ENCODE measurements around the gene PASK.

PASK gene

DNA sequence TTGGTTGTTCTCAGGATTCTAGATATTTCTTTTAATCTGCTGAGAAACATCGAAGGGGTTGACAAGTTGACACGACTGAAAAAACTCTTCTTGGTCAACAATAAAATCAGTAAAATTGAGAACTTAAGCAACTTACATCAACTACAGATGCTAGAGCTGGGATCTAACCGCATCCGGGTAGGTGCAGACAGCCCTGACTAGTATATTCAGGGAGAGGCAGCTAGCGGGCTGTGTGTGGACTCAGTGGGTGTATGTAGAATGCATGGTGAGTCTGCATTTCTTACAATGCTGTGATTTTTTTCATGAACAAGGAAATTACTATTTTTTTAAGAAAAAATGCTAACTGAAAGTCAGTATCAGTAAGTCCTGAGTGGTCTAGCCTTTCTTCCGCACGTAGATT, 11.0 kb upstream of the PASK start:
- Mint-ChIP-seq H3K9me3 (no peaks in the 10 kb centered on the region), H3K4me3 (no peak overlapping the region), H3K36me3 (ENCODE audit: low read depth) (peaks cover 25% of the 10 kb centered on the region), H3K27me3 (ENCODE audit: low read depth) (no peaks in the 10 kb centered on the region), H3K4me1 (no peaks in the 10 kb centered on the region), H3K27ac (no peak overlapping the region)
- TF ChIP-seq, protein P1, sequence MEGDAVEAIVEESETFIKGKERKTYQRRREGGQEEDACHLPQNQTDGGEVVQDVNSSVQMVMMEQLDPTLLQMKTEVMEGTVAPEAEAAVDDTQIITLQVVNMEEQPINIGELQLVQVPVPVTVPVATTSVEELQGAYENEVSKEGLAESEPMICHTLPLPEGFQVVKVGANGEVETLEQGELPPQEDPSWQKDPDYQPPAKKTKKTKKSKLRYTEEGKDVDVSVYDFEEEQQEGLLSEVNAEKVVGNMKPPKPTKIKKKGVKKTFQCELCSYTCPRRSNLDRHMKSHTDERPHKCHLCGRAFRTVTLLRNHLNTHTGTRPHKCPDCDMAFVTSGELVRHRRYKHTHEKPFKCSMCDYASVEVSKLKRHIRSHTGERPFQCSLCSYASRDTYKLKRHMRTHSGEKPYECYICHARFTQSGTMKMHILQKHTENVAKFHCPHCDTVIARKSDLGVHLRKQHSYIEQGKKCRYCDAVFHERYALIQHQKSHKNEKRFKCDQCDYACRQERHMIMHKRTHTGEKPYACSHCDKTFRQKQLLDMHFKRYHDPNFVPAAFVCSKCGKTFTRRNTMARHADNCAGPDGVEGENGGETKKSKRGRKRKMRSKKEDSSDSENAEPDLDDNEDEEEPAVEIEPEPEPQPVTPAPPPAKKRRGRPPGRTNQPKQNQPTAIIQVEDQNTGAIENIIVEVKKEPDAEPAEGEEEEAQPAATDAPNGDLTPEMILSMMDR (IDR thresholded peaks at IDR 0.05; ENCODE audit: unreplicated experiment in 3 of 3), result no peak

DNA sequence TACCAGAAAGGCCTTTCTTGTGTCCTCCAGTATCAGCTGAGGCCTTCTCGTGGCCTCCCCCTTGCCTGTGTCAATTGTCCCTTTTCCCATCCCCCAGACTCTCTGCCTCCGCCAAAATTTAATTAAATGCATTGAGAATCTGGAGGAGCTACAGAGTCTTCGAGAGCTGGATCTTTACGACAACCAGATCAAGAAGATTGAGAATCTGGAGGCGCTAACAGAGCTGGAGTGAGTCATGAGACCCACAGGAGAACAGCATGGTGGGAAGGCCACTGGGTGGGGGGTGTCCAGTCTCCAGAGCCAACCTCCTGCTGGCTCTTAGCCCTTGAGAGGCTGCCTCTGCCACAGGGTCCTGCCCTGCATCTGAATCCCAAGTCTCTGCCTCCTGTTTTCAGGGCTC, 9.8 kb upstream of the PASK start:
- no peak overlapping the region for H3K4me3 Mint-ChIP-seq
- TF ChIP-seq, protein P1 (IDR thresholded peaks at IDR 0.05; ENCODE audit: unreplicated experiment in 3 of 3), result no peak
- no peak overlapping the region for H3K27ac Mint-ChIP-seq
- no peaks in the 10 kb centered on the region for H3K4me1 Mint-ChIP-seq
- no peaks in the 10 kb centered on the region for H3K27me3 Mint-ChIP-seq (ENCODE audit: low read depth)
- H3K9me3 Mint-ChIP-seq, result no peaks in the 10 kb centered on the region
- H3K36me3 Mint-ChIP-seq (ENCODE audit: low read depth), result peaks cover 22% of the 10 kb centered on the region

DNA sequence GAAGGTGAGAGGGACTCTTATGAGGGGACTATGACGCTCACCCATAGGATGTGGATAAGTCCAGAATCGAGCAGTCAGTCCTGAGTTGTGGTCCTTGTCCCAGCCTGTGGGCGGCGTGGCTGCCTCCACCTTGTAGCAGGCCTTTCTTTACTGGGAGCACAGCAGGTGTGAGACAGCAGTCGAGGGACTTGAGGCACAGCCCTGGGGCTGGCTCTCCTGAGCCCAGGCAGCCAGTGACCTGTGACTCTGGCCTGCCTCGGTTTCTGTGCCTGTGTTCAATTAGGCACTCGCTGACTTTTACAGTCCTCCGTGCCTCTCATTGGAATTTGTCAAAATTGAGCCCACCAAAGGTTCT, 9.3 kb upstream of the PASK start:
- Mint-ChIP-seq H3K36me3 (ENCODE audit: low read depth) (peaks cover 23% of the 10 kb centered on the region), H3K27ac (no peak overlapping the region), H3K27me3 (ENCODE audit: low read depth) (no peaks in the 10 kb centered on the region), H3K4me1 (no peaks in the 10 kb centered on the region), H3K4me3 (no peak overlapping the region), H3K9me3 (no peaks in the 10 kb centered on the region)
- TF ChIP-seq, protein P1 (IDR thresholded peaks at IDR 0.05; ENCODE audit: unreplicated experiment in 3 of 3), result no peak

DNA sequence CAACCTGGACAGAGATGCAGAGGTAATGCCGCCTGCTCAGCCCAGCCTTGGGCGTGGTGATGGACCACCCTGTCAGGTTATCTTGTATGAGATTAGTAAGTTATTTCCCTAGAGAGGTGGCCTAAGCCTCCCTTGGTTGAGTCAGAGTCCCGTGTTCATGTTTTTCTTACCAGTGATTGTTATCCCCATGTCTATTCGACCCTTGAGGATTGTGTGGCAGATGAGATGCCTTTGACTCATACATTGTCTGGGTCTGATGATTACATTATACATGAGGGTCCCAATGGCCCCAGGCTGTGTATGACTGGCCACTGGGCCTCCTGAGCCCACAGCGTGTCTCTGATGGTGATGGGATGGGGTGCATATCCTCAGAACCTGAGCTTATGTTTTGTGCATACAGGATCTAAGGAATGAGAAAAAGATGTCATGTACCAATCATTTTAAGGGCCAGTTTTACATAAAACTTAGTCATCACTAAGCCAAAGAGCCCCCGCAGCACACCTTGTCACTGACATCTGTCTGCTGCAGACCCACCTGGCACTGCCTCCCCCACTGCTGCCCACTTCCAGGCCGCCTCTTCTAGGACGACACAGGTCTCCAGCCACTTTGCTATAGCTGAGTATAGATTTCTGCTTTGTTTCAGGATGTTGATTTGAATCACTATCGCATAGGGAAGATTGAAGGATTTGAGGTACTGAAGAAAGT, 8.7 kb upstream of the PASK start:
- TF ChIP-seq, protein P1 (IDR thresholded peaks at IDR 0.05; ENCODE audit: unreplicated experiment in 3 of 3), result no peak
- H3K36me3 Mint-ChIP-seq (ENCODE audit: low read depth), result peaks cover 27% of the 10 kb centered on the region
- H3K4me1 Mint-ChIP-seq, result no peaks in the 10 kb centered on the region
- H3K9me3 Mint-ChIP-seq, result no peaks in the 10 kb centered on the region
- no peak overlapping the region for H3K4me3 Mint-ChIP-seq
- H3K27ac Mint-ChIP-seq, result no peak overlapping the region
- no peaks in the 10 kb centered on the region for H3K27me3 Mint-ChIP-seq (ENCODE audit: low read depth)

DNA sequence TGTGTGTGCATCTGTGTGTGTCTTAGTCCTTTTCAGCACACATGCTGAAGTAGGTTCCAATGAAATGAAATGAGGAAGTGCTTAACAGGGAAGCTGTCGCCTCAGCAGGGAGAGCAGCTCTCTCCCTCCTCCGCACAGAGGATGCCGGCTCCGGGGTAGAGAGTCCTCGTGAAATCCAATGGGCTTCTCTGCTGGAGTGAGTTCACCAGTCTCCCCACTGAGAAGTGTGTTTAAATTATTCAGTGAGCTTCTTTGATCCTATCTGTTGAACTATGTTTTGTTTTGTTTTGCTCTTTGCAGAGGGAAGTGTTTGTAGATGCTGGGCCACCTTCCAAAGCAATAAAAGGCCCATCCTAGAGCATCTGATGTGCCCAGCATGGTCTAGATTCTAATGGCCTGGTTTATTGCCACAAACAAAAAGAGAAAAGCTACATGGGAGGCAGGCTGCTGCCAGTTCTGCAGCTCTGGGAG, 7.7 kb upstream of the PASK start:
- no peak overlapping the region for H3K27ac Mint-ChIP-seq
- H3K9me3 Mint-ChIP-seq, result no peaks in the 10 kb centered on the region
- H3K27me3 Mint-ChIP-seq (ENCODE audit: low read depth), result no peaks in the 10 kb centered on the region
- peaks cover 23% of the 10 kb centered on the region for H3K36me3 Mint-ChIP-seq (ENCODE audit: low read depth)
- H3K4me1 Mint-ChIP-seq, result peaks cover 5% of the 10 kb centered on the region
- TF ChIP-seq, protein P1 (IDR thresholded peaks at IDR 0.05; ENCODE audit: unreplicated experiment in 3 of 3), result no peak
- H3K4me3 Mint-ChIP-seq, result no peak overlapping the region

DNA sequence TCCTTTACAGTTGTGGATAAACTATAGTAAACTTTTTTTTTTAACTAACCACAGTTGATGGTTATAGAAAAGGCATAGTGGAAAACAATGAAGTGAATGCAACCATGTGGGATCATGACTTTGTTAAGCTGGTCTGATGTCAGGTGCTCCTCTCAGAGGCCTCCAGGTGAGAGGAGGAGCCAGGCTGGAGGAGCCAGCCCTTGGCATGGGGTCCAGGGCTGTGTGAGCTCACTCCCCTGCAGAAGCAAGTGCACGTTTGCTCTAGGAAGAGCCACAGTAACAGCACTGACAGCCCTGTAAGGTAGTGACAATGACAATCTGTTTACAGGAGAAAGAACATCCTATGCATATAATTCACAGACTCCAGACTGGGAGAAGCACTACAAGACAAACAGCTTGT, 6.7 kb upstream of the PASK start:
- no peaks in the 10 kb centered on the region for H3K27me3 Mint-ChIP-seq (ENCODE audit: low read depth)
- H3K36me3 Mint-ChIP-seq (ENCODE audit: low read depth), result peaks cover 20% of the 10 kb centered on the region
- no peaks in the 10 kb centered on the region for H3K9me3 Mint-ChIP-seq
- peaks cover 15% of the 10 kb centered on the region for H3K4me1 Mint-ChIP-seq
- H3K4me3 Mint-ChIP-seq, result no peak overlapping the region
- no peak overlapping the region for H3K27ac Mint-ChIP-seq
- TF ChIP-seq, protein P1 (IDR thresholded peaks at IDR 0.05; ENCODE audit: unreplicated experiment in 3 of 3), result no peak

All from nephron (organoid).